Globus pallidus (tissue), 1 donor: ENCODE results near the gene MOCS3.

Experiments used
- DNase-seq: peaks from one replicate; pipeline ENCODE4 v3.0.0-alpha.2; 2015; ENCODE audit warnings: low spot score

The MOCS3 gene

GRCh38 chr20:51012357-51012756, 53.7 kb downstream of the MOCS3 start:
- DNase-seq = no peak
